HG03066 (cell line): ENCODE data around the gene THAP12.

Experiments
- ATAC-seq: cut with Tn5 transposase; IDR thresholded peaks from one replicate; pipeline ENCODE4 v1.9.1; 2021; ENCODE audit warnings: low read depth; ENCODE audit not compliant: unreplicated experiment

The THAP12 gene

GRCh38 chr11:76380159-76380976 is 564 bp downstream of the THAP12 start:
- ATAC-seq, result peak; percentile 20

- ATAC-seq, result no peak
Observed at GRCh38 chr11:76379807-76380158, 1.1 kb downstream of the THAP12 start.

GRCh38 chr11:76376746-76377558 is 4.0 kb downstream of the THAP12 start:
- no peak for ATAC-seq

GRCh38 chr11:76371170-76371569 is 9.8 kb downstream of the THAP12 start:
- ATAC-seq, result peak; percentile 63

- ATAC-seq, result no peak
Observed at GRCh38 chr11:76369406-76369805, 11.5 kb downstream of the THAP12 start.

- ATAC-seq, result no peak
Observed at GRCh38 chr11:76368490-76368889, 12.4 kb downstream of the THAP12 start.

GRCh38 chr11:76365038-76365679 is 15.8 kb downstream of the THAP12 start:
- no peak for ATAC-seq

- no peak for ATAC-seq
Observed at GRCh38 chr11:76362716-76363115, 18.2 kb downstream of the THAP12 start.

- no peak for ATAC-seq
Observed at GRCh38 chr11:76361776-76362175, 19.2 kb downstream of the THAP12 start.

GRCh38 chr11:76361374-76361773 is 19.6 kb downstream of the THAP12 start:
- no peak for ATAC-seq

- no peak for ATAC-seq
Observed at GRCh38 chr11:76355172-76355571, 25.8 kb downstream of the THAP12 start.

GRCh38 chr11:76348348-76348747 is 32.6 kb downstream of the THAP12 start:
- no peak for ATAC-seq

GRCh38 chr11:76347466-76347865 is 33.5 kb downstream of the THAP12 start:
- no peak for ATAC-seq

- ATAC-seq, result no peak
Observed at GRCh38 chr11:76339221-76339620, 41.7 kb downstream of the THAP12 start.

GRCh38 chr11:76337923-76338322 is 43.0 kb downstream of the THAP12 start:
- no peak for ATAC-seq

GRCh38 chr11:76337469-76337868 is 43.5 kb downstream of the THAP12 start:
- no peak for ATAC-seq

- no peak for ATAC-seq
Observed at GRCh38 chr11:76336597-76336996, 44.3 kb downstream of the THAP12 start.

- no peak for ATAC-seq
Observed at GRCh38 chr11:76335842-76336241, 45.1 kb downstream of the THAP12 start.

- no peak for ATAC-seq
Observed at GRCh38 chr11:76334826-76335389, 46.0 kb downstream of the THAP12 start.

- ATAC-seq, result no peak
Observed at GRCh38 chr11:76330651-76331050, 50.3 kb downstream of the THAP12 start.

- ATAC-seq, result no peak
Observed at GRCh38 chr11:76329983-76330382, 50.9 kb downstream of the THAP12 start.
